Hematopoietic multipotent progenitor cell treated with erythropoietin and hydrocortisone succinate and interleukin-3 and kit ligand, for 8 days (in vitro differentiated cells): ENCODE measurements around the gene USP54.
"Not testable (repeated sequence)": the region's sequence is repeated elsewhere in the genome, so short reads cannot be mapped to it uniquely, and the experiment has no call there.

ENCODE experiments used
- DNase-seq: peaks from one replicate; pipeline ENCODE4 v3.0.0-alpha.2; 2015

USP54 gene

DNA sequence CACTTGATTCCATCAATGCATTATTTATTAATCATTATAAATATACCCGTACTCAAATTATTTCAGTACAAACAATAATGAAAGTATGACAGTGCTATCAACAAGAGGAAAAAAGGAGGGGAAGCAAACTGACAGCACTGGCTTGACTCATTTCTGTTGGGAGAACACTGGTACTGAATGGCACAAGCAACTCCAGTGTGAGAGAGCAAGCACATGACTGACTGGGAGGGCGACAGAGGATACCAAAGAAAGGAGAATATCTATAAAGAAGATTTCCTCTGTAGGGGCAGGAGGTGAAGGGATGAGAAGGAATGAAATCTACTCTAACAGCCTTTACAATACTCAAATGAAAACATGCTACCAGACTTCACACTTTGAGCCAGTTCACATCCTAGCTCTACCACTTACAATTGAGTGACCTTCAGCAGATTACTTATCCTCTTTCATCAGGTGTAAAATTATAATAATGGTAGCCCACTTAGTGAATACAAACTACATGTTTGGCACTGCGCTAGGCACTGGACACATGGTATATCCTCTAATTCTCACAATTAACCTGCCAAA lies 1.5 kb downstream of the USP54 start:
- DNase-seq = no peak

DNA sequence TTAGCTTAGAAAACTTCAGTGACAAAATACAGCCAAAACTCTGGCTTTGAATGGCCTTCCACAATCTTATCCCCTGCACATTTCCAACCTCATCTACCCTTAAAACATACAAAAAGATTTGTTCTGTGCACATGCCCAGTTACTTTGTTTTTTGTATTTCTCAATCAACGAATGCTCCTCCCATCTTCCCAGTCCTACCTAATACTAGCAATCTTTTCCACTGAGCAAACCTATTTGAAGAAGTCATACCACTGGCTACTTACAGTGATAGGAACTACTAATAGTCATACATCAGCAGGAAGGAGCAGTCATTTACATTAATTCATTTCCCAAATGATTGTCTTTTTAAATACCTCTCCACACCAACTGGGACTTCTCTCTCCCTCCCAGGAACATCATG lies 2.5 kb downstream of the USP54 start:
- no peak for DNase-seq

DNA sequence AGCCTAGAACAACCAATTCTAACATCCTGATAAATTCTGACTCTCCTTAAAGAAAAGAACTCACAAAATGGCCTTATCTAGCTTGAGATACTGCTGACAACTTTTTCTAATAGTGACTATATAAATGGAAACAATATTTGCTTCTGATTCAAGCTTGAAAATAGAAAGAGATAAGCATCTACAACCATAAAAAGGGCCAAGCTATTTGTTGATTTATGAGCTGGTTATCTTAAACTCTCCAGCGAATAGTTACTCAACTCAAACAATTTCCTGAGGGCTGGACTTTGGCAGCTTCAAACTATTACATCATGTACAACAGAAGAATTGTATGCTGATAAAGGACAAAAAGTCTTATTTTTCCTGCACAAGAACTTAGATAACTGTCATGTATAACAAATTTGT lies 4.6 kb downstream of the USP54 start:
- DNase-seq = peak; percentile 59

DNA sequence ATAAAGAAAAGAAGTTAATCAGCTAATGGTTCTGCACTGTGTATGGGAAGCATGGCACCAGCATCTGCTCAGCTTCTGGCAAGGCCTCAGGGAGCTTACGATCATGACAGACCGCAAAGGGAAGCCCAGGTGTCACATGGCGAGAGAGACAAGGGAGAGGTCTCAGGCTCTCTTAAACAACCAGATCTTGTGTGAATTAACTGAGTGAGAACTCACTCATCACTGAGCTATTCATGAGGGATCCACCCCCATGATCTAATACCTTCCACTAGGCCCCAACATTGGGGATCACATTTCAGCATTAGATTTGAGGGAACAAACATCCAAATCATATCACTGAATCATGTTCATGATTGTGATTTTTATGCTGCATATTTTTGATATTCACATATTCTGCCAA lies 5.8 kb downstream of the USP54 start:
- DNase-seq = no peak

- DNase-seq = no peak
These were observed 6.4 kb downstream of the USP54 start for GRCh38 chr10:73584737-73585136.

GRCh38 chr10:73581918-73582317 lies 9.2 kb downstream of the USP54 start:
- no peak for DNase-seq

DNA sequence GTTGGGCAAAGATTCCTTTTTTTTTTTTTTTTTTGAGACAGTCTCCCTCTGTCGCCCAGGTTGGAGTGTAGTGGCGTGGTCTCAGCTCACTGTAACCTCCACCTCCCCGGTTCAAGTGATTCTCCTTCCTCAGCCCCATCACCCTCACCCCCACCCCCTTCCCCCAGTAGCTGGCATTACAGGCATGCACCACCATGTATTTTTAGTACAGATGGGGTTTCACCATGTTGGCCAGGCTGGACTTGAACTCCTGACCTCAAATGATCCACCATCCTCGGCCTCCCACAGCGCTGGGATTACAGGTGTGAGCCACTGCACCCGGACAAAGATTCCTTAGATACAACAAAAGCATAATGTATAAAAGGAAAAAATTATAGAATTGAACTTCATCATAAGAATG lies 12.2 kb downstream of the USP54 start:
- not testable (repeated sequence) for DNase-seq

DNA sequence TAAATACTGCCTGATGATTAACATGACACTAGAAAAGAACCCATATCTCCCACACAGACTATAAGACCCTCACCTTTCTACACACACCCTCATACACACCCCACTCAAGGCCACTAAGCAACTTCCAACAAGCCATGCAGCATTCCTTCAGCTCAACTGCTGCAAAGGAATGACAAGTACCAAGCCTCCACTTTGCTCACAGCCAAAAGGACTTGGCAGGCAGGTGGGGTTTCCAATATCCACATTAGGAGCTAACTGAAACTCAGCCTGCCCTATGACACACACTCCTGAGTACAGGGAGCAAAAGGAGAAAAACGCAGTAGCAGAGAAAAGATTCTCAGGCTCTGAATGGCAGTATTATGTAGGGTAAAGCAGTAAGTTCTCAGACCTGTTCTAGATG lies 13.4 kb downstream of the USP54 start:
- no peak for DNase-seq

- no peak for DNase-seq
These were observed 14.1 kb downstream of the USP54 start for GRCh38 chr10:73576890-73577591.

DNA sequence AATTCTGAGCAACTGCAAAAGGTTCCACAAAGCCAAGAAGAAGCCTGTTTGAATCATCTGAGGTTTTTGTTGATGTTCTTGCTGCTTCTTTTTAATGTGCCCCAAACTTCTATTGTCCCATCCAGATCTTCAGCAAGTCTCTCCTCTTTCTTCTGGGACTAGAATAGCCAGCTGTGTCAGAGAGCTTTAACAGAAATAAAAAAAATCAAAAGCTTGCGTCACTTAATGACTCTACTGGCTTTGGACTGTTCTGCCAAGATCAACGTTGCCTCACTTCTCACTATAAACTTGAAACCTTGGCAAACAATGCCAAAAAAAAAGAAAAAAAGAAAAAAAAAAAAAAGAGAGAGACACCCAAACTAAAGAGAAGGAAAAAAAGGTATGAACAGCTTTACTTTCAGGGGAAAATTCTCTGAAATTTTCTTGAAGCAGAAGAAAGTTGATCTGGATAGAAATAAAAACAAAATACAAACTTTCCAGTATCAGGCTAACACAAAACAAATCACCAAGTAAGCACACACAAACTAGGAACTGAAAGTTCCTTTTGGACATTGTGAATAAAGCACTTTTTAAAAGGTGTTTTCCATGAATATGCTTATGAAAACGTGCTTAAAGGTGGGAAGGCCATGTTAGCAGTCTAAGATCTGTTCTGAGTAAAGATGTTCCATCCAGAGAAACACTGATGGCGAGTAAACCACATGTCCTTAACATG lies 14.8 kb downstream of the USP54 start:
- no peak for DNase-seq

DNA sequence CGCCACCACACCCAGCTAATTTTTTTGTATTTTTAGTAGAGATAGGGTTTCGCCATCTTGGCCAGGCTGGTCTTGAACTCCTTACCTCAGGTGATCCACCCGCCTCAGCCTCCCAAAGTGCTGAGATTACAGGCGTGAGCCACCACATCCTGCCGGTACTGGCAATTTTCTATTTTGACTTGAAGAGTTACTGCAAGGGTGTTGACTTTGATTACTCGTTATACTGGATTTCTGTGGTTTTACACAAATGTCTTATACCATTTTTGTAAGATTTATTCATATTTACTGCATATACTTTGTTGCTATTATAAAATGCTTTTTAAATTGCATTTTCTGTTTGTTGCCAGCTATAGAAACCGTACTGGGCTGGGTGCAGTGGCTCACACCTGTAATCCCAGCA lies 24.1 kb downstream of the USP54 start:
- DNase-seq = not testable (repeated sequence)

DNA sequence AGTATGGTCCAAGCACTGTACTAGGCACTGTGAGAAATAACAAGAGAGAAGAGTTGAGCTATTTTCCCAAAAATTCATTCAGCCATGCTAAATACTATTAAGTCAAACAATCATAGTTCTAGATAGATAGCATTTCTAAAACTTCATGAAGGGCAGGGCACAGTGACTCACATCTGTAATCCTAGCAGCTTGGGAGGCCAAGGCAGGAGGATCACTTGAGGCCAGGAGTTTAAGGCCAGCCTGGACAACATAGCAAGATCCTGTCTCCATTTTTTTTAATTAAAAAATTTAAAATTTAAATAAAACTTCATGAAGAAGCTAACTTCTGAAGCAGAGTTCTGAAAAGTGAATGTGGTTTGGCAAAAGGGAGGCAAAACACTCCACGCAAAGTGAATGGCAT lies 29.9 kb downstream of the USP54 start:
- DNase-seq = no peak

GRCh38 chr10:73559590-73559989 lies 31.6 kb downstream of the USP54 start:
- no peak for DNase-seq

DNA sequence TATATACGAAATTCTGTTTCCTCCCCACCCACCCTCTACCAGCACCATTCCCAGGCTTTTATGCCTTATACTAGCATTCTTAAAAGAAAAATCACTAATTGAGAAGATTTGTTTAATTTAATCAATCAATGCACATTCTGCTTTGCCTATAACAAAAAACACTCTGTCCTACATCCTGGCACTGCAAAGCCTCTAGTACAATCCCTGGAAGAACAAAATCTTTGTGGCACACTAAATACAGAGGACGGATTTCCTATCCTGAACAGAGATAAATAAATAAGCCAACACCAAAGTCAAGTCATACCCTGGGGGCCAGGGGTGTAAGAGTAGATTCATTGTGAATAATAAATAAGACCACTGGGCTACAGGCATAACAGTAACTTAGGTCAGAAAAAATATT lies 34.3 kb downstream of the USP54 start:
- no peak for DNase-seq

DNA sequence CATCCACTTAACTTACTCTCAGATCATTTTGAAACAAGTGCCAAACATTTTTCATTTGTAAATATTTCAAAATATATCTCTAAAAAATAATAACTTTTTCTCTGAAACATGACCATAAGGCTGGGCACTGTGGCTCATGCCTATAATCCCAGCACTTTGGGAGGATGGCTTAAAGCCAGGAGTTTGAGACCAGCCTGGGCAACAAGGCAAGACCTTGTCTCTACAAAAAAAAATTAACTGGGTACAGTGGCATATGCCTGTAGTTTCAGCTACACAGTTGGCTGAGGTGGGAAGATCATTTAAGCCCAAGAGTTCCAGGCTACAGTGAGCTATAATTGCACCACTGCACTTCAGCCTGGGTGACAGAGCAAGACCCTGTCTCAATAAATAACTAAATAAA lies 36.4 kb downstream of the USP54 start:
- DNase-seq = no peak

- DNase-seq = no peak
These were observed 37.4 kb downstream of the USP54 start for GRCh38 chr10:73553761-73554160.

GRCh38 chr10:73552819-73553715 lies 38.1 kb downstream of the USP54 start:
- no peak for DNase-seq

- DNase-seq = no peak
These were observed 39.6 kb downstream of the USP54 start for GRCh38 chr10:73551515-73551914.

DNA sequence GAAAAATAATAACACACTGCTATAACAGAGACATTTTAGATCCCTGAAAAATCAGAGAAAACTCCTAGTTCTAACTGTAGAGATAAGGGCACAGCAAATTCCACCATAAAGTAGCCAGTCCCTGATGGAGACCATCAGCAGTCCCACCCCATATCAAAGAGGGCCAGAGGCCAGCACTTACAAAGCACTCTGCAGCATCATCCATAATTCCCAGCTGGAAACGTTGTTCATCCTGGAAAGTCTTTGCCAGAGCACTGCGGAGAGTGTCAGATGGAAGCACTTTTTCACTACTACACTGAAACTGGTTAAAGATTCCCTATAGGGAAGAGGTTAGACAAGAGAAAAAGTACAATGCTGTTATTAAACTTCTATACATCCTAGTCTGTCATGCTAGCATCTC lies 45.8 kb downstream of the USP54 start:
- no peak for DNase-seq

DNA sequence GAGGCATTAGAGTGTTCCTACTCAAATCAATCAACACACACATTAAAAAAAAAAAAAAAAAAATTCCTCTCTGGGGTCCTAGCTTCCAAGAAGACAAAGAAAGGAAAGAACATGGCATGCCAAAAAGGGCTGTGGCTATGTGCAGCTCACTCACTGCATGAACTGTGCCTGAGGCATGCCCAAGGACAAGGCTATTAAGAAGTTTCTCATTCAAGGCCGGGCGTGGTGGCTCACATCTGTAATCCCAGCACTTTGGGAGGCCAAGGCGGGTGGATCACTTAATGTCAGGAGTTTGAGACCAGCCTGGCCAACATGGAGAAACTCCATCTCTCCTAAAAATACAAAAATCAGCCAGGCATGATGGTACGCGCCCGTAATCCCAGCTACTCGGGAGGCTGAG lies 53.4 kb downstream of the USP54 start:
- DNase-seq = no peak

DNA sequence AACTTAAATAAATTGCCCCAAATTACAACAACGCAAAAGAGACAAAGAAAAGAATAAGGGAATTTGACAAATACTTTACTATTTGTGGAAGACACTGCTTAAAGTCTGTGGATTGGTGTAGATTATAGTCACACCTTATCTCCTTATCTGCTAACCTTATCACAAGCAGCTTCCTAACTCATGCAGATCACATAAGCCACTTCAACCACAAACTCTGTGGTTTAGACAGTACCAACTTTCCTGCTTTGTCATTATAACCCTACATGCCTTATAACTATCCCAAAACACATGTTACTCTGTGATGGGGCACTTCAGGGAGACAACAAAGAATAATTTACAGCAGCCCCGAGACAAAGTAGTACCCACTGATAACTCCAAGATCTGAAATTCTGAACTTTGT lies 53.9 kb downstream of the USP54 start:
- peak; percentile 38 for DNase-seq

GRCh38 chr10:73534857-73535256 lies 56.3 kb downstream of the USP54 start:
- no peak for DNase-seq

DNA sequence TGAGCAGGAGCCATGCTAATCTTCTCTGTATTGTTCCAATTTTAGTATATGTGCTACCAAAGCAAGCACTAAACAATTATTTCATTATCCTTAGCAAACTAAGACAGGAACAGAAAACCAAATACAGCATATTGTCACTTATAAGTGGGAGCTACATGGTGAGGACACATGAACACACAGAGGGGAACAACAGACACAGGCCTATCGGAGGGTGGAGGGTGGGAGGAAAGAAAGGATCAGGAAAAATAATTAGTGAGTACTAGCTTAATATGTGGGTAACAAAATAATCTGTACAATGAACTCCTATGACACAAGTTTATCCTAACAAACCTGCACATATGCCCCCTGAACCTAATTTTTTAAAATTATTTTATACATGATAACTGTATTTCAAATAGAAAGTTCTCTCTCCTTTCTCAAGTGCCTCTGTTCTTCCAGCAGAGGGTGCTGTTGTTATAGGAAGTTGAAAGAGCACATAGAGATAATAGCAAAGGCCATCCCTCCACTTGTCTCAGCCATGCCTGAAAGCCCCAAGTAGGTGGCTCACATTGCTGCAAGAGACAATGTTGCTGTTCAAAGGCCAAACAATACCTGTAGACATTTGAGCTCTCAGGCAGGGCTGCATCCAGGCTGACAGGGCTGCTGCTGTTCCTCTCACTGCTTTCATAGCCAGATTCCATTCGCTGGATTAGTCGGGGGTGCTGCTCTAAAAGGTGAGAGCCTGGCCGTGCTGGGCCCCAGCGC lies 61.9 kb downstream of the USP54 start:
- DNase-seq = peak; percentile 88
